Dermis microvascular lymphatic vessel endothelial cell (primary cell): ENCODE results near the gene ELP1. TPM values are rescaled to one million over a fixed set of nuclear protein-coding genes. Genes with fewer than 3 reads are reported as not detected.

Source experiments
- DNase-seq, 2 donors: peaks; one replicate each; pipeline versions ENCODE4 v3.0.0 to v3.0.0-alpha.2; 2010; ENCODE audit warnings: low read depth in 2 of 2
- total RNA-seq: library from RNA; depleted of rRNA; stranded (reverse); fragments of >200 nt; gene quantifications from 2 replicates; pipeline ENCODE4 v1.2.1, GENCODE V29; 2014

The ELP1 gene
- total RNA-seq, 1 donor from 2014 or later = 25.5 TPM

- DNase-seq = peak; percentile 22 to 80
Measured at GRCh38 chr9:108885643-108886348, 48.1 kb downstream of the ELP1 start.

- no peak for DNase-seq
Measured at GRCh38 chr9:108884701-108885100, 49.2 kb downstream of the ELP1 start.

- DNase-seq = no peak
Measured at GRCh38 chr9:108883085-108883484, 50.8 kb downstream of the ELP1 start.

- no peak for DNase-seq
Measured at GRCh38 chr9:108882052-108882888, 51.7 kb downstream of the ELP1 start.

GRCh38 chr9:108880738-108881316 is 53.1 kb downstream of the ELP1 start:
- DNase-seq = no peak

GRCh38 chr9:108877524-108877923 is 56.4 kb downstream of the ELP1 start:
- no peak for DNase-seq

DNA sequence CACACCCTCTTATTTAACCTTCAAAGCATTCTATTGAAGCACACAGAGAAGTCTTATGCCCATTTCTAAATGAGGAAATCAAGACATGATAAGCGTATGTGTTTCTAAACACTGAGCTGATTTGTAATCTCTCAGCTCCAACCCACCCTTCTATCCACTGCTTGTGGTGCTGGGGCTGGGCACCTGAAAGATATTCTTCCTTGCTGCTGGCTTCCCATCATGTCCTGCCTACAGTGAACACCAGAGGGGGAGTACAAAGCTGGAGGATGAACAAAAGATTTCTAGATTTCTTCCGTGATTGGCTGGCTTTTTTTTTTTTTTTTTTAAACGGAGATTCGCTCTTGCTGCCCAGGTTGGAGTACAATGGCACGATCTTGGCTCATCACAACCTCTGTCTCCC is 57.5 kb downstream of the ELP1 start:
- no peak for DNase-seq

DNA sequence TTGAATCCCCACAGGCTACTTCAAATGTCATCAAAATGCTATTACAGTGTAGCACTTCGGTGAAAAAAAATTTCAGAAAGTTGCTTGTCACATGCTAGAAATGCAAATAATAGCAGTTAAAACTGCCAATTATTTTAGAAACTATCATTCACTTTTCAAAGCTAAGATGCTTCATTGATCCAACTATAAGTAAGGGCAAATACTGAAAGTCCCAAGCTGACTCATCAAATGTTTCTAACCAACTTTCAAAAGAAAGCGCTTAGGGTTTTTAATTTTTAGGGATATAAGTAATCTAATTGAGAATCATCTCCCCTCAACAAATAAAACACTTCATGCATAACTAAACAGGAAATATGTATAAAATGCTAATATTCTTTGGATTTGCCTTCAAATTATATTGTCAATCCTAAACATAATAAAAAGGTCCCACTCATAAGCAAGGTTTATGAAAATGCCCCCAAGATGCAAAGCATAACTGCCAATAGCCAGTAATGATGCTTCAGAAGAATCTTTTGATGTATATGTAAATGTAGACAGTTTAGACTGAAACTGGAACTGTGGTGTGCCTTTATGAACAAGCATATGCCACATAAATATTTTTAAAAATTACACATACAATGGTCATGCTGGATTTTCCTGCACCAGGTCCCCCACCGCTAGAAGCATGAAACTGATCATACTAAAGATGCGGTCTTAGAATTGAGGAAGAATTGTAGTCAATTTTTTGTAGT is 59.7 kb downstream of the ELP1 start:
- no peak for DNase-seq

DNA sequence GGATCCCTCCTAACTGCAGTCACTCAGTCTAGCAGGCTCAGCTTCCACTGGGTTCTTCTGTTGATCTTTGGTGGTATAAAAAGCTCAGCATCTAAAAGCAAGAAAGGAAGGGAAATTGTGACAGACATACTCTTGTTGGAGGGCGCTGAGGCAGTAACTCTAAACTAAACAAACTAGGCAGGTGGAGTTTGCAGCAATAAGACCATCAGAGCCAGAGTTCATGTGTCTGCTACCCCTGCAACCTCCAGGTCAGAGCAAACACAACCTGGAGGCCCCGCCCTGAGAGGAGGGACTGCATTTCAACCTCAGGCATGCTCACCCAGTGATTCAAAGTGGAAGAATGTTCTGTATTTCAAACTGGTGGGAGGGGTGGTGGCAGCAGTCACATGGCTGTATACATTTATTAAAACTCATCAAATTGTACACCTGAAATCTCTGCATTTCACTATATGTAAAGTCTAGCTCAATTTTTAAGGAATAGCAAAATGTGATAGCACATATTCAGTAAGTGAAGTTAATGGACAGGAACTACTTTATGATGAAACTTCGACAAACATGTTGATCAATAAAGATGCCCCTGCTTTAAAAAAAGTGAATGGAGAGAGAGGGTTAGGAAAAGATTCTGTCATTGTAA is 64.7 kb downstream of the ELP1 start:
- DNase-seq = no peak

GRCh38 chr9:108867829-108868228 is 66.1 kb downstream of the ELP1 start:
- no peak for DNase-seq

DNA sequence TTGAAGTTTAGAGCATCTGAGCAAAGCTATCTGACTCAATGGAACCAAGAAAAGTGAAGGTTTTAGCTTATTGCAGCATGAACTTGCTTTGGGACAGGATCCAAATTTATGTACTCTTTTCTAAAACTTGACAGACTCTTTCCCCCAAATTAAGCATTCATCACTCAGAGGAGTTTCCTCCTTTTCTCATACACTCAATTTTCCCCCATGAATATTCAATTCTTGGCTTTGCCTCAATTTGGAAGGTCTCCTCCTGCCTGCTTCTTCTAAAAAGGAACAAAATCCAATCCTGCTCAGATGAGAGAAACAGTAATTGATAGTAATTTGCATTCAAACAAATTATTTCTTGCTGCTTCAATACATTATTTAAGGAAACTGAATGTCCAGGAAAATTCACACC is 66.8 kb downstream of the ELP1 start:
- DNase-seq = no peak

- no peak for DNase-seq
Measured at GRCh38 chr9:108866001-108866420, 67.9 kb downstream of the ELP1 start.

DNA sequence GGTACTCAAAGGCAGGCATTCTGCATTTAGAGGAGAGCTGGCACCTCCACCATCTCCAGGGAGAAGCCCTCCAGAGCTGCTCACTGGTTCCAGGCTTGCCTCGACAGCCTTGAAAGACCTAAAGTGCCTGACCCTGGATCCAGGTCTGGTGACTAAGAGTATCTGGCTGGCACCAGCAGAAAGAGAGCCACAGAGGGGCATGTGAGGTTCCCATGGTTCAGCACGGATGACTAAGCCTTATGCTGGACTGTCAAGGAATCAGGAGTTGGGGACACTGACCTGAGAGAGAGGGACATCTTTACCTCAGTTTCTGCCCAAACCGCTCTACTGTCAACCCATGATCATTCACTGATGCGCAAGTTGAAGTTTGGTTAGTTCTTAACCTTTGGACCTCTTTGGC is 68.9 kb downstream of the ELP1 start:
- no peak for DNase-seq

GRCh38 chr9:108864446-108864845 is 69.5 kb downstream of the ELP1 start:
- no peak for DNase-seq

DNA sequence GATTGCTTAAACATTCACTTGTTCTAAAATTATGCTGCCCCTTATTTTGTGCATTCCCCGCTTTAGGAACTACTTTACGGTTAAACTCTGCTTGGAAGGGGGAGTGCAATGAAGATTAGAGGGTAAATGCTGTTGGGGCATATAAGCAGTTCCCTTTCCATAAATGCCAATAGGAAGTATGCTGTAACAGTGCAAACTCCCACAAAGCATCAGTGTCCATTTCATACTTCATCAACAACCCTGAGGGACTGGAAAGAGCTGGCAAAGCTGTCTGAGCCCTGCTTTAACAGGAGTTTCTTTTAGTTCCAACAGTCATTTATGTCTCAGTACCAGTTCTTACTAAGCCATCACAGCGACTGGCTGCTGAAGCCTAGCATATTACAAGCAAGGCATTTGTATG is 70.0 kb downstream of the ELP1 start:
- no peak for DNase-seq

GRCh38 chr9:108861997-108862396 is 71.9 kb downstream of the ELP1 start, which contains the start of gene ACTL7A:
TSS of gene ACTL7A (plus strand) at chr9:108862266. CDS start at chr9:108862323, 57 bp downstream.
- DNase-seq = no peak

DNA sequence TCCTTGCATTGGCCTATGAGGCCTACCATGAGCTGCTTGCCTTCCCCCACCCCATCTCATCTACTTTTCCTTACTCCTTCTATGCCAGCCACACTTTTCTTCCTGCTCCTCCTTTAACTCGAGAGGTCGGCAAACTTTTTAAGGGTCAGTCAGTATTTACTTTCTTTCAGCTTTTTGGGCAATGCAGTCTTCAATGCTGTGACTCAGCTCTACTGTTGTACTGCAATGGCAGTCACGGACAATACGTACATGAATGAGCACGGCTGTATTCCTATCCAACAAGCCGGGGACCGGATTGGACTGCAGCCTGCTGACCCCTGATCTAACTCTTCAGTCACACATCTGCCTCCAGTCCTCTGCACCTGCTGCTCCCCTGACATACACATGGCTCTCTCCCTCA is 72.5 kb downstream of the ELP1 start:
- DNase-seq = no peak

- DNase-seq = no peak
Measured at GRCh38 chr9:108860764-108861163, 73.2 kb downstream of the ELP1 start.

DNA sequence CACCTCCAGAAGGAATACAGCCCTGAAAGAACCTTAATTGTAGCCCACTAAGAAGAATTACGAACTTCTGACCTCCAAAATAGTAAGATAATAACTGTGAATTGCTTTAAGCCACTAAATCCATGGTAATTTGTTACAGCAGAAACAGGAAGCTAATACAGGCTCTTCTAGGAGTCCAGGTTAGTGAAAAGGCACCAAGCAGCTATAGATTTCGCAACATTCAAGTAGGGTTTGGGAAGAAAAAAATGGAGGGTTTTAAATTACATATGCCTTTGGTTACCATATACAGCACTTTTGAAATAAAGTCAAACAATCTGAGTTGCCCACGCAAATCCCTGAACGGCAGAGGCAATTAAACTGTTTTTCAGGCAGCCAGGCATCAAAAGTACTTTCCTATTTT is 73.6 kb downstream of the ELP1 start:
- no peak for DNase-seq

DNA sequence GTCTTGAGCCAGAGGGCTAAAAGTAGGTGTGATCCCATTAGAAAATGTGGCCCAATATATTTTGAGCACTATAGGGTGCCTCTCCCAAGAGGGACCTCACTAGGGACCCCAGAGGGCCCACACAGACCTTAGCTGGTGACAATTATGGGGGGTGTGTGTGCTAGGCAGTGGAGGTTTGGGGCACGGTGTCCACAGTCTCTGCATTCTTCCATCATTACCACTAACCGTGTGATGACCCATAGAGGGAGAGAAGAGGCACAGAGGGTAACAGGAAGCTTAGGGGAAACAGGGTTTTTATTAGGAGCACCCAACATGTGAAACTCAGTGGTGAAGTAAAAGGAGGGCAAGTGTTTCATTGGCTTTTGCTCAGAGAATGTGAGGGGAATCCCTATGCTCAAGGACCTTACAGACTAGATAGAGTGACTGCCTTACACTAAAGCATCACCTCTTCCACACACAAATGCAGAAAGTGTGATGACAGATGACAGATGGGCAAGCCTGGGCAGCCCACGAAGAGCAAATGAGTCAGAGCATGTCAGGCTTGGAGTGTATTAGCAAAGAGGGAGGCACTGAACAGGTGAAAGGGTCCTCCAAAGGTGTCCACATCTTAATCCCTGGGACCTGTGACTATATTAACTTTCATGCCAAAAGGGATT is 74.3 kb downstream of the ELP1 start:
- DNase-seq = no peak

DNA sequence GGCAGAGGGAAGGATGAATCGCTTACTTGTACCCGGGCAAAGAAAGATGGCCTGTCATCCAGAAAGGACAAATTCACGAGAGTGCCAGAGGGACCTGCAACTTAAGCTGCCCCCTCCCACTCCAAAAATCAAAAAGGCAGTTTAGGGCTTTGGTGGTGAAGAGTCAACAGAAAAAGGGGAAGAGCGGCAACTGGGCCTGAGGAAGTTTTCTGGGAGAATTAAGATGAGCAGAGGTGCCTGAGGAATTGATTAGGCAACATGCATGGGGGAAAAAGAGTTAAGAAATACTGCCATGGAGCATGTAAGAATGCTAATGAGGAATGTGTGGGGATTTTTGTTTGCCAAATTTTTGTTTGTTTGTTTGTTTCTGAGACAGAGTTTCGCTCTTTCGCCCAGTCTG is 76.4 kb downstream of the ELP1 start:
- DNase-seq = no peak
